K562 (cell line): ENCODE data around the gene CATSPER4. TPM values are rescaled to one million over a fixed set of nuclear protein-coding genes. Genes with fewer than 3 reads are reported as not detected.

Experiments used
- ADNP ChIP-seq: fragments of 200-800 bp; sonication (Bioruptor generic); IDR thresholded peaks from 2 replicates; pipeline ENCODE4 v1.6.1; 2016; ENCODE audit warnings: missing genetic modification characterization, missing compliant biosample characterization
- CHAMP1 ChIP-seq: fragments of 450-650 bp; IDR thresholded peaks from 2 replicates; pipeline ENCODE4 v1.6.1; 2016; ENCODE audit warnings: mild to moderate bottlenecking
- ELF4 ChIP-seq: fragments of 450-650 bp; formaldehyde crosslinking; IDR thresholded peaks from 2 replicates; pipeline ENCODE4 v1.4.0; 2022; ENCODE audit warnings: missing genetic modification characterization
- ETV1 ChIP-seq: fragments of 450-650 bp; conservative IDR thresholded peaks from 2 replicates; pipeline ENCODE4 v1.6.1; 2016; ENCODE audit warnings: missing genetic modification characterization, control low read depth, low read depth, missing compliant biosample characterization
- EZH2 ChIP-seq: IDR thresholded peaks from 2 replicates; pipeline ENCODE4 v1.6.1; 2012; ENCODE audit warnings: low read depth, mild to moderate bottlenecking, inconsistent platforms, low read length, borderline replicate concordance
- FOXJ2 ChIP-seq: fragments of 200-800 bp; sonication (Bioruptor generic); IDR thresholded peaks from 2 replicates; pipeline ENCODE4 v1.6.1; 2016; ENCODE audit warnings: missing genetic modification characterization, missing compliant biosample characterization
- GTF3C2 ChIP-seq: IDR thresholded peaks from 3 replicates; pipeline ENCODE4 v1.6.1; 2011; ENCODE audit warnings: borderline replicate concordance, mild to moderate bottlenecking, moderate library complexity; ENCODE audit not compliant: insufficient read length; ENCODE audit errors: extremely low read depth
- HCFC1 ChIP-seq: IDR thresholded peaks from 2 replicates; pipeline ENCODE4 v1.6.1; 2012; ENCODE audit warnings: low read depth, low read length, improper control_type of control experiment
- HNRNPL ChIP-seq: fragments of 200-400 bp; formaldehyde crosslinking; IDR thresholded peaks from 2 replicates; pipeline ENCODE4 v1.6.1; 2017; ENCODE audit warnings: low read depth, mild to moderate bottlenecking, low read length
- KLF13 ChIP-seq: fragments of 450-650 bp; IDR thresholded peaks from 2 replicates; pipeline ENCODE4 v1.6.1; 2016; ENCODE audit warnings: missing genetic modification characterization, low read depth, mild to moderate bottlenecking, missing compliant biosample characterization, moderate library complexity, borderline replicate concordance
- PHB ChIP-seq: fragments of 250-450 bp; sonication (Bioruptor Pico); IDR thresholded peaks from 2 replicates; pipeline ENCODE4 v1.5.0; 2021
- SETDB1 ChIP-seq: IDR thresholded peaks from one replicate; pipeline ENCODE4 v1.6.1; 2012; ENCODE audit warnings: low read length, control low read depth, inconsistent platforms
- SMC3 ChIP-seq: conservative IDR thresholded peaks from 2 replicates; pipeline ENCODE4 v1.6.1; 2011; ENCODE audit warnings: low read depth, low read length, improper control_type of control experiment; ENCODE audit not compliant: insufficient read depth
- SRSF7 ChIP-seq: fragments of 200-400 bp; formaldehyde crosslinking; optimal IDR thresholded peaks from 2 replicates; pipeline ENCODE3; 2017; ENCODE audit warnings: mild to moderate bottlenecking, low read depth, low read length
- STAG1 ChIP-seq: sonication (generic); formaldehyde crosslinking; IDR thresholded peaks from 2 replicates; pipeline ENCODE4 v1.5.0; 2020; ENCODE audit warnings: missing genetic modification reagents, borderline replicate concordance
- TRIM25 ChIP-seq: fragments of 450-650 bp; IDR thresholded peaks from 2 replicates; pipeline ENCODE4 v1.7.0; 2016; ENCODE audit warnings: borderline replicate concordance
- U2AF1 ChIP-seq: fragments of 200-400 bp; formaldehyde crosslinking; optimal IDR thresholded peaks from 2 replicates; pipeline ENCODE3; 2017; ENCODE audit warnings: mild to moderate bottlenecking, low read depth, low read length, moderate library complexity
- ZNF197 ChIP-seq: fragments of 200-800 bp; sonication (Bioruptor generic); IDR thresholded peaks from 2 replicates; pipeline ENCODE4 v1.6.1; 2016; ENCODE audit warnings: low read depth, missing genetic modification characterization, missing compliant biosample characterization
- ZNF280A ChIP-seq: fragments of 450-650 bp; IDR thresholded peaks from 2 replicates; pipeline ENCODE4 v1.6.1; 2018; ENCODE audit warnings: mild to moderate bottlenecking, low read depth; ENCODE audit not compliant: partially characterized antibody
- polyA plus RNA-seq, 8 experiments: library from polyadenylated mRNA; depleted of rRNA in 4 of 8; stranded (reverse) in 5 of 8; unstranded in 3 of 8; fragments of >200 nt; fragmentation: Nextera tagmentation in 2 of 8; fragmentation: Illumina TruSeq in 1 of 8; extraction: Ambion mirVana in 2 of 8; extraction: Trizol in 1 of 8; gene quantifications; 2 replicates each; pipeline versions ENCODE4 v1.2.1 to v1.2.3, GENCODE V29; 2011 to 2014; ENCODE audit warnings: inconsistent platforms in 1 of 8, missing spikeins in 1 of 8
- total RNA-seq, 7 experiments: library from RNA; depleted of rRNA in 6 of 7; stranded (reverse); fragments of >200 nt in 6 of 7; fragmentation: Illumina TruSeq in 2 of 7; extraction: Trizol in 2 of 7; gene quantifications; 2 replicates each; pipeline versions ENCODE4 v1.2.1 to v1.2.3, GENCODE V29; 2011 to 2021; ENCODE audit warnings: low replicate concordance in 1 of 7

CATSPER4 gene
- total and polyA plus RNA-seq, 9 of the 15 experiments (the other 6 are each of a cell fraction or from before 2014, with no cell fraction given), result 0.04 to 0.13 TPM; not detected in 7

GRCh38 chr1:26164036-26164860 is 26.2 kb upstream of the CATSPER4 start (continued):
- no peak for TF ChIP-seq CHAMP1
- no peak for TF ChIP-seq FOXJ2 (tag)
- TF ChIP-seq GTF3C2, result peak; percentile 19
- no peak for TF ChIP-seq EZH2
- no peak for TF ChIP-seq PHB (CRISPR knock-in tag)
- TF ChIP-seq KLF13 (tag), result no peak
- TF ChIP-seq SRSF7, result no peak
- TF ChIP-seq STAG1, result peak; percentile 62; the same call in 1 of the 2 replicates
- TF ChIP-seq HNRNPL, result peak; percentile 80
- no peak for TF ChIP-seq ELF4 (CRISPR knock-in tag)
- no peak for TF ChIP-seq U2AF1
- TF ChIP-seq ADNP, result peak; percentile 76
- no peak for TF ChIP-seq HCFC1
- TF ChIP-seq ZNF280A, result no peak
- peak; percentile 82 for TF ChIP-seq SMC3
- TF ChIP-seq ETV1 (tag), result no peak
- TF ChIP-seq SETDB1, result no peak
- TF ChIP-seq TRIM25, result no peak
- TF ChIP-seq ZNF197 (CRISPR knock-in tag), result no peak
